K562 (cell line): ENCODE results near the gene BANP. TPM values are rescaled to one million over a fixed set of nuclear protein-coding genes. Genes with fewer than 3 reads are reported as not detected.

Experiments
- CBX2 ChIP-seq: fragments of 200-600 bp; sonication (generic); IDR thresholded peaks from one replicate; pipeline ENCODE4 v1.6.1; 2012; ENCODE audit warnings: mild to moderate bottlenecking, low read length, inconsistent platforms; ENCODE audit not compliant: insufficient read depth, poor library complexity, severe bottlenecking
- GATAD2B ChIP-seq: fragments of 450-650 bp; IDR thresholded peaks from 2 replicates; pipeline ENCODE4 v1.6.1; 2017; ENCODE audit warnings: mild to moderate bottlenecking, borderline replicate concordance
- HMG20A ChIP-seq: fragments of 450-650 bp; formaldehyde crosslinking; conservative IDR thresholded peaks from 2 replicates; pipeline ENCODE4 v1.4.0; 2020; ENCODE audit warnings: mild to moderate bottlenecking, mixed read lengths
- IRF1 ChIP-seq: sonication (generic); formaldehyde crosslinking; IDR thresholded peaks from 2 replicates; pipeline ENCODE4 v1.8.0; 2022; ENCODE audit warnings: missing genetic modification reagents, mild to moderate bottlenecking, borderline replicate concordance
- MAFG ChIP-seq: fragments of 450-650 bp; conservative IDR thresholded peaks from 2 replicates; pipeline ENCODE4 v1.6.1; 2016; ENCODE audit warnings: missing genetic modification characterization, missing compliant biosample characterization
- MLX ChIP-seq, 2 experiments: fragments of 450-650 bp in 1 of 2; sonication (generic) in 1 of 2; formaldehyde crosslinking; conservative IDR thresholded peaks; 2 replicates each; pipeline versions ENCODE4 v1.4.0 to v1.8.1; 2020 to 2022; ENCODE audit warnings: mild to moderate bottlenecking in 1 of 2, missing genetic modification reagents in 1 of 2
- ZNF12 ChIP-seq: sonication (generic); formaldehyde crosslinking; IDR thresholded peaks from 2 replicates; pipeline ENCODE4 v1.4.0; 2020; ENCODE audit warnings: mild to moderate bottlenecking, missing genetic modification reagents
- ZNF146 ChIP-seq: IDR thresholded peaks from one replicate; pipeline ENCODE4 v1.6.1; 2018; ENCODE audit warnings: missing compliant biosample characterization; ENCODE audit not compliant: unreplicated experiment
- polyA plus RNA-seq, 8 experiments: library from polyadenylated mRNA; depleted of rRNA in 4 of 8; stranded (reverse) in 5 of 8; unstranded in 3 of 8; fragments of >200 nt; fragmentation: Nextera tagmentation in 2 of 8; fragmentation: Illumina TruSeq in 1 of 8; extraction: Ambion mirVana in 2 of 8; extraction: Trizol in 1 of 8; gene quantifications; 2 replicates each; pipeline versions ENCODE4 v1.2.1 to v1.2.3, GENCODE V29; 2011 to 2014; ENCODE audit warnings: inconsistent platforms in 1 of 8, missing spikeins in 1 of 8
- total RNA-seq, 7 experiments: library from RNA; depleted of rRNA in 6 of 7; stranded (reverse); fragments of >200 nt in 6 of 7; fragmentation: Illumina TruSeq in 2 of 7; extraction: Trizol in 2 of 7; gene quantifications; 2 replicates each; pipeline versions ENCODE4 v1.2.1 to v1.2.3, GENCODE V29; 2011 to 2021; ENCODE audit warnings: low replicate concordance in 1 of 7
- TF ChIP-seq, protein P1 (sequence below): fragments of 450-650 bp; IDR thresholded peaks from 2 replicates; pipeline ENCODE4 v1.6.1; 2016; ENCODE audit warnings: mild to moderate bottlenecking, moderate library complexity
- TF ChIP-seq, protein P2 (sequence below): fragments of 200-800 bp; sonication (Bioruptor generic); IDR thresholded peaks from 2 replicates; pipeline ENCODE4 v1.6.1; 2017; ENCODE audit warnings: missing genetic modification characterization, missing compliant biosample characterization
- TF ChIP-seq, protein P3 (sequence below): sonication (generic); formaldehyde crosslinking; IDR thresholded peaks from 2 replicates; pipeline ENCODE4 v1.9.0; 2022; ENCODE audit warnings: mild to moderate bottlenecking, missing genetic modification reagents

The BANP gene
- total and polyA plus RNA-seq, 9 of the 15 experiments (the other 6 are each of a cell fraction or from before 2014, with no cell fraction given): 4.6 to 22.1 (median 15.6) TPM

DNA sequence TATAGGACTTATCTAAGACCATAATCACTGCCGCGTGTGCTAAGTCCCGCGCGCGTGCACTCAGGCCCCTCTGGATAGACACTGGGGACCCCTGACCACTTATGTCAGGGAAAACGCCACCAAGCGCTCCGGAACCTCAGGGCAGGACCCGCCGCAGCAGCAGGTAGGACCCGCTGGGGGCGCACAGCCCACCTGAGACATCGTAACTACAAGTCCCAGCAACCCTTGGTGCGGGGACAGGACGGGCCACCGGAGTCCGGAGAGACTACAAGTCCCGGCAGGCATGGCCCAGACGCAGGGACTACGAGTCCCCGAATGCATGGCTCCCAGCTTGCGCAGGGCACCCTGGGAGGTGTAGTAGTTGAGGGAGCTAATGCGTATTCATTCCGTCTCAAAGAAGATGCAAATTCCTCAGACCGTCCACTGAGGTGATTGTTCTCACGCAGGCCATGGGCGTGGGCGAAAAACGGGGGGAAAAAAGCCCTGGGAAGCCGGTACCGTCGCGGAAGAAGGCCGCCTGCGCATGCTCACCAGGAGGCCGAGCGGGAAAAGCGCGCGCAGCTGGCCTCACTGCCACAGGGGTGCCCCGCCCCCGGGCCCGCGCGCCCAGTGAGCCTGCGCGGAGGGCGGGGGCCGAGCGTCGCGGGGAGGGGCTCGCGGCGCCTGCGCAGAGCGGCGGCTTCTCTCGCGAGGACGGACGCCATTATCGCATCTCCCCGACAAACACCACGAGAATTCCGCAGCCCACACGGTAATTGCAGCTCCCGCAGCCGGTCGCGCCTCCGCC is at the start of gene BANP (continued):
- TF ChIP-seq, protein P1, sequence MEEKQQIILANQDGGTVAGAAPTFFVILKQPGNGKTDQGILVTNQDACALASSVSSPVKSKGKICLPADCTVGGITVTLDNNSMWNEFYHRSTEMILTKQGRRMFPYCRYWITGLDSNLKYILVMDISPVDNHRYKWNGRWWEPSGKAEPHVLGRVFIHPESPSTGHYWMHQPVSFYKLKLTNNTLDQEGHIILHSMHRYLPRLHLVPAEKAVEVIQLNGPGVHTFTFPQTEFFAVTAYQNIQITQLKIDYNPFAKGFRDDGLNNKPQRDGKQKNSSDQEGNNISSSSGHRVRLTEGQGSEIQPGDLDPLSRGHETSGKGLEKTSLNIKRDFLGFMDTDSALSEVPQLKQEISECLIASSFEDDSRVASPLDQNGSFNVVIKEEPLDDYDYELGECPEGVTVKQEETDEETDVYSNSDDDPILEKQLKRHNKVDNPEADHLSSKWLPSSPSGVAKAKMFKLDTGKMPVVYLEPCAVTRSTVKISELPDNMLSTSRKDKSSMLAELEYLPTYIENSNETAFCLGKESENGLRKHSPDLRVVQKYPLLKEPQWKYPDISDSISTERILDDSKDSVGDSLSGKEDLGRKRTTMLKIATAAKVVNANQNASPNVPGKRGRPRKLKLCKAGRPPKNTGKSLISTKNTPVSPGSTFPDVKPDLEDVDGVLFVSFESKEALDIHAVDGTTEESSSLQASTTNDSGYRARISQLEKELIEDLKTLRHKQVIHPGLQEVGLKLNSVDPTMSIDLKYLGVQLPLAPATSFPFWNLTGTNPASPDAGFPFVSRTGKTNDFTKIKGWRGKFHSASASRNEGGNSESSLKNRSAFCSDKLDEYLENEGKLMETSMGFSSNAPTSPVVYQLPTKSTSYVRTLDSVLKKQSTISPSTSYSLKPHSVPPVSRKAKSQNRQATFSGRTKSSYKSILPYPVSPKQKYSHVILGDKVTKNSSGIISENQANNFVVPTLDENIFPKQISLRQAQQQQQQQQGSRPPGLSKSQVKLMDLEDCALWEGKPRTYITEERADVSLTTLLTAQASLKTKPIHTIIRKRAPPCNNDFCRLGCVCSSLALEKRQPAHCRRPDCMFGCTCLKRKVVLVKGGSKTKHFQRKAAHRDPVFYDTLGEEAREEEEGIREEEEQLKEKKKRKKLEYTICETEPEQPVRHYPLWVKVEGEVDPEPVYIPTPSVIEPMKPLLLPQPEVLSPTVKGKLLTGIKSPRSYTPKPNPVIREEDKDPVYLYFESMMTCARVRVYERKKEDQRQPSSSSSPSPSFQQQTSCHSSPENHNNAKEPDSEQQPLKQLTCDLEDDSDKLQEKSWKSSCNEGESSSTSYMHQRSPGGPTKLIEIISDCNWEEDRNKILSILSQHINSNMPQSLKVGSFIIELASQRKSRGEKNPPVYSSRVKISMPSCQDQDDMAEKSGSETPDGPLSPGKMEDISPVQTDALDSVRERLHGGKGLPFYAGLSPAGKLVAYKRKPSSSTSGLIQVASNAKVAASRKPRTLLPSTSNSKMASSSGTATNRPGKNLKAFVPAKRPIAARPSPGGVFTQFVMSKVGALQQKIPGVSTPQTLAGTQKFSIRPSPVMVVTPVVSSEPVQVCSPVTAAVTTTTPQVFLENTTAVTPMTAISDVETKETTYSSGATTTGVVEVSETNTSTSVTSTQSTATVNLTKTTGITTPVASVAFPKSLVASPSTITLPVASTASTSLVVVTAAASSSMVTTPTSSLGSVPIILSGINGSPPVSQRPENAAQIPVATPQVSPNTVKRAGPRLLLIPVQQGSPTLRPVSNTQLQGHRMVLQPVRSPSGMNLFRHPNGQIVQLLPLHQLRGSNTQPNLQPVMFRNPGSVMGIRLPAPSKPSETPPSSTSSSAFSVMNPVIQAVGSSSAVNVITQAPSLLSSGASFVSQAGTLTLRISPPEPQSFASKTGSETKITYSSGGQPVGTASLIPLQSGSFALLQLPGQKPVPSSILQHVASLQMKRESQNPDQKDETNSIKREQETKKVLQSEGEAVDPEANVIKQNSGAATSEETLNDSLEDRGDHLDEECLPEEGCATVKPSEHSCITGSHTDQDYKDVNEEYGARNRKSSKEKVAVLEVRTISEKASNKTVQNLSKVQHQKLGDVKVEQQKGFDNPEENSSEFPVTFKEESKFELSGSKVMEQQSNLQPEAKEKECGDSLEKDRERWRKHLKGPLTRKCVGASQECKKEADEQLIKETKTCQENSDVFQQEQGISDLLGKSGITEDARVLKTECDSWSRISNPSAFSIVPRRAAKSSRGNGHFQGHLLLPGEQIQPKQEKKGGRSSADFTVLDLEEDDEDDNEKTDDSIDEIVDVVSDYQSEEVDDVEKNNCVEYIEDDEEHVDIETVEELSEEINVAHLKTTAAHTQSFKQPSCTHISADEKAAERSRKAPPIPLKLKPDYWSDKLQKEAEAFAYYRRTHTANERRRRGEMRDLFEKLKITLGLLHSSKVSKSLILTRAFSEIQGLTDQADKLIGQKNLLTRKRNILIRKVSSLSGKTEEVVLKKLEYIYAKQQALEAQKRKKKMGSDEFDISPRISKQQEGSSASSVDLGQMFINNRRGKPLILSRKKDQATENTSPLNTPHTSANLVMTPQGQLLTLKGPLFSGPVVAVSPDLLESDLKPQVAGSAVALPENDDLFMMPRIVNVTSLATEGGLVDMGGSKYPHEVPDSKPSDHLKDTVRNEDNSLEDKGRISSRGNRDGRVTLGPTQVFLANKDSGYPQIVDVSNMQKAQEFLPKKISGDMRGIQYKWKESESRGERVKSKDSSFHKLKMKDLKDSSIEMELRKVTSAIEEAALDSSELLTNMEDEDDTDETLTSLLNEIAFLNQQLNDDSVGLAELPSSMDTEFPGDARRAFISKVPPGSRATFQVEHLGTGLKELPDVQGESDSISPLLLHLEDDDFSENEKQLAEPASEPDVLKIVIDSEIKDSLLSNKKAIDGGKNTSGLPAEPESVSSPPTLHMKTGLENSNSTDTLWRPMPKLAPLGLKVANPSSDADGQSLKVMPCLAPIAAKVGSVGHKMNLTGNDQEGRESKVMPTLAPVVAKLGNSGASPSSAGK: peak; percentile 74
- TF ChIP-seq MLX (CRISPR knock-in tag; conservative IDR thresholded peaks at IDR 0.05) (0 out of 4 replicates have a peak, but pooled peaks of 1 of the 2 experiments have one; percentile 48), MAFG (no peak), GATAD2B (peak; percentile 79; the same call in 1 of the 2 replicates), IRF1 (CRISPR knock-in tag) (no peak), HMG20A (CRISPR knock-in tag) (no peak), CBX2 (no peak), ZNF12 (peak; percentile 59; the same call in 1 of the 2 replicates), ZNF146 (no peak)
- TF ChIP-seq, protein P2, sequence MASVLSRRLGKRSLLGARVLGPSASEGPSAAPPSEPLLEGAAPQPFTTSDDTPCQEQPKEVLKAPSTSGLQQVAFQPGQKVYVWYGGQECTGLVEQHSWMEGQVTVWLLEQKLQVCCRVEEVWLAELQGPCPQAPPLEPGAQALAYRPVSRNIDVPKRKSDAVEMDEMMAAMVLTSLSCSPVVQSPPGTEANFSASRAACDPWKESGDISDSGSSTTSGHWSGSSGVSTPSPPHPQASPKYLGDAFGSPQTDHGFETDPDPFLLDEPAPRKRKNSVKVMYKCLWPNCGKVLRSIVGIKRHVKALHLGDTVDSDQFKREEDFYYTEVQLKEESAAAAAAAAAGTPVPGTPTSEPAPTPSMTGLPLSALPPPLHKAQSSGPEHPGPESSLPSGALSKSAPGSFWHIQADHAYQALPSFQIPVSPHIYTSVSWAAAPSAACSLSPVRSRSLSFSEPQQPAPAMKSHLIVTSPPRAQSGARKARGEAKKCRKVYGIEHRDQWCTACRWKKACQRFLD (CRISPR knock-in tag): peak; percentile 94; the same call in 1 of the 2 replicates
- TF ChIP-seq, protein P3, sequence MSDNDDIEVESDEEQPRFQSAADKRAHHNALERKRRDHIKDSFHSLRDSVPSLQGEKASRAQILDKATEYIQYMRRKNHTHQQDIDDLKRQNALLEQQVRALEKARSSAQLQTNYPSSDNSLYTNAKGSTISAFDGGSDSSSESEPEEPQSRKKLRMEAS: peak; percentile 82
